Measurements from ENCODE around the gene ENSA. TPM values are rescaled to one million over a fixed set of nuclear protein-coding genes. Genes with fewer than 3 reads are reported as not detected.
"Not testable (repeated sequence)": the region's sequence is repeated elsewhere in the genome, so short reads cannot be mapped to it uniquely, and the experiment has no call there.

Gene ENSA
- total and polyA plus RNA-seq, 12 donors, result 91.8 to 215 (median 112) TPM

- peaks cover 0 to 36% of the 10 kb centered on the region in 2 donors for H3K36me3 ChIP-seq (replicated peaks in 1 of 2)
- 1 to 4% (median 1%) methylated on average over 9 of the region's 9 CpGs for WGBS, 4 donors
- no peak for DNase-seq
- intact Hi-C loops (cut with DNase I), result no loop called here
- TF ChIP-seq CTCF (IDR thresholded peaks at IDR 0.05), result no peak
- no peak for TF ChIP-seq POLR2A (IDR thresholded peaks at IDR 0.05)
- H3K9me3 ChIP-seq (replicated peaks in 1 of 3), result no peaks in the 10 kb centered on the region
- H3K27me3 ChIP-seq, result no peaks in the 10 kb centered on the region
- H3K27ac ChIP-seq, result peak overlapping the region; percentile 93 to 99 (median 98)
- H3K4me1 ChIP-seq (replicated peaks in 1 of 2), result peaks cover 12 to 27% of the 10 kb centered on the region in 2 donors
- peak overlapping the region in 3 of 4 donors; percentile 27 to 82 (median 77) for H3K4me3 ChIP-seq
Measured at GRCh38 chr1:150628766-150629114, 672 bp downstream of the ENSA start.

GRCh38 chr1:150627826-150628410 is 1.5 kb downstream of the ENSA start:
- intact Hi-C loops (cut with DNase I), result no loop called here

GRCh38 chr1:150626150-150626549 is 3.3 kb downstream of the ENSA start:
- peaks cover 25 to 48% of the 10 kb centered on the region in 2 donors for H3K4me1 ChIP-seq (replicated peaks in 1 of 2)
- WGBS, 4 donors, result 70 to 88% (median 81%) methylated on average over 2 of the region's 2 CpGs
- intact Hi-C loops (cut with DNase I), result no loop called here

More at GRCh38 chr1:150627826-150628410, 1.5 kb downstream of the ENSA start:
- 73 to 79% (median 76%) methylated on average over 5 of the region's 5 CpGs for WGBS, 4 donors
- H3K27me3 ChIP-seq, result no peaks in the 10 kb centered on the region
- peaks cover 12 to 30% of the 10 kb centered on the region in 2 donors for H3K4me1 ChIP-seq (replicated peaks in 1 of 2)
- peak overlapping the region in 1 of 4 donors; percentile 77 for H3K4me3 ChIP-seq
- peak overlapping the region in 1 of 5 donors; percentile 98 for H3K27ac ChIP-seq
- H3K9me3 ChIP-seq (replicated peaks in 1 of 3), result no peaks in the 10 kb centered on the region
- no peak for DNase-seq
- peaks cover 0 to 45% of the 10 kb centered on the region in 2 donors for H3K36me3 ChIP-seq (replicated peaks in 1 of 2)
- no peak for TF ChIP-seq CTCF (IDR thresholded peaks at IDR 0.05)

GRCh38 chr1:150624546-150624945 is 4.9 kb downstream of the ENSA start:
- DNase-seq; H3K27me3 ChIP-seq; H3K9me3 ChIP-seq (replicated peaks in 1 of 3); H3K27ac ChIP-seq; H3K4me3 ChIP-seq: not testable (repeated sequence)
- intact Hi-C loops (cut with DNase I), result loop anchor here (5.0 kb wide), 3 partner anchors 47 to 67 kb away; partner anchors contain the start of gene MCL1 (in 1 of the 2)
- Histone ChIP-seq H3K36me3 (replicated peaks in 1 of 2) (peaks cover 0 to 53% of the 10 kb centered on the region in 2 donors), H3K4me1 (replicated peaks in 1 of 2) (peaks cover 38 to 55% of the 10 kb centered on the region in 2 donors)
- 76 to 84% (median 81%) methylated on average over 1 of the region's 1 CpG for WGBS, 4 donors

More at GRCh38 chr1:150626150-150626549, 3.3 kb downstream of the ENSA start:
- no peak overlapping the region for H3K4me3 ChIP-seq
- peak overlapping the region in 1 of 5 donors; percentile 17 for H3K27ac ChIP-seq
- H3K27me3 ChIP-seq, result no peaks in the 10 kb centered on the region
- H3K9me3 ChIP-seq (replicated peaks in 1 of 3), result no peaks in the 10 kb centered on the region
- no peak for DNase-seq
- H3K36me3 ChIP-seq (replicated peaks in 1 of 2), result peaks cover 0 to 48% of the 10 kb centered on the region in 2 donors
- no peak for TF ChIP-seq CTCF (IDR thresholded peaks at IDR 0.05)
- no peak for TF ChIP-seq POLR2A (IDR thresholded peaks at IDR 0.05)

GRCh38 chr1:150624134-150624533 is 5.3 kb downstream of the ENSA start:
- H3K27ac ChIP-seq, result peak overlapping the region in 1 of 5 donors; percentile 6
- 94 to 100% (median 100%) methylated on average over 1 of the region's 1 CpG for WGBS, 4 donors
- intact Hi-C loops (cut with DNase I), result loop anchor here (5.0 kb wide), 3 partner anchors 47 to 67 kb away; partner anchors contain the start of gene MCL1 (in 1 of the 2)
- not testable (repeated sequence) for H3K27me3 ChIP-seq; DNase-seq; H3K9me3 ChIP-seq (replicated peaks in 1 of 3); H3K4me3 ChIP-seq
- H3K4me1 ChIP-seq (replicated peaks in 1 of 2), result peaks cover 41 to 59% of the 10 kb centered on the region in 2 donors
- H3K36me3 ChIP-seq (replicated peaks in 1 of 2), result peaks cover 0 to 57% of the 10 kb centered on the region in 2 donors

Measured in adrenal gland (tissue), 12 donors.